K562 (cell line): Measurements from ENCODE around the gene HSPA5. TPM values are rescaled to one million over a fixed set of nuclear protein-coding genes. Genes with fewer than 3 reads are reported as not detected.

Experiments
- CHCHD3 ChIP-seq: fragments of 250-450 bp; sonication (Bioruptor Pico); IDR thresholded peaks from 2 replicates; pipeline ENCODE4 v2.1.2; 2022; ENCODE audit warnings: mild to moderate bottlenecking
- FOXK1 ChIP-seq: sonication (generic); formaldehyde crosslinking; IDR thresholded peaks from 2 replicates; pipeline ENCODE4 v1.8.0; 2022; ENCODE audit warnings: missing genetic modification reagents, mild to moderate bottlenecking, borderline replicate concordance
- GTF3C2 ChIP-seq: IDR thresholded peaks from 3 replicates; pipeline ENCODE4 v1.6.1; 2011; ENCODE audit warnings: borderline replicate concordance, mild to moderate bottlenecking, moderate library complexity; ENCODE audit not compliant: insufficient read length; ENCODE audit errors: extremely low read depth
- HES1 ChIP-seq: fragments of 450-650 bp; IDR thresholded peaks from 2 replicates; pipeline ENCODE4 v1.6.1; 2016; ENCODE audit warnings: low read depth, mild to moderate bottlenecking, moderate library complexity
- NR3C1 ChIP-seq: sonication (generic); formaldehyde crosslinking; IDR thresholded peaks from 2 replicates; pipeline ENCODE4 v1.8.1; 2022; ENCODE audit warnings: missing genetic modification reagents
- PHF20 ChIP-seq: fragments of 450-650 bp; IDR thresholded peaks from 2 replicates; pipeline ENCODE4 v1.6.1; 2018; ENCODE audit not compliant: partially characterized antibody
- PHF21A ChIP-seq: fragments of 450-650 bp; IDR thresholded peaks from 2 replicates; pipeline ENCODE4 v1.6.1; 2017; ENCODE audit warnings: low read depth, borderline replicate concordance
- RAD51 ChIP-seq: fragments of 450-650 bp; IDR thresholded peaks from 2 replicates; pipeline ENCODE4 v1.7.1; 2016; ENCODE audit warnings: low read depth, mild to moderate bottlenecking, borderline replicate concordance
- RBM39 ChIP-seq: fragments of 200-400 bp; formaldehyde crosslinking; optimal IDR thresholded peaks from 2 replicates; pipeline ENCODE3; 2018; ENCODE audit warnings: low read depth, low read length
- ZBTB40 ChIP-seq, 2 experiments: fragments of 450-650 bp in 1 of 2; sonication (generic) in 1 of 2; formaldehyde crosslinking in 1 of 2; IDR thresholded peaks; 2 replicates each; pipeline versions ENCODE4 v1.7.1 to v1.9.0; 2016 to 2022; ENCODE audit warnings: inconsistent platforms in 1 of 2, mild to moderate bottlenecking in 1 of 2, missing genetic modification reagents in 1 of 2
- ZKSCAN8 ChIP-seq: fragments of 200-800 bp; sonication (Bioruptor generic); IDR thresholded peaks from 2 replicates; pipeline ENCODE4 v1.6.1; 2016; ENCODE audit warnings: missing genetic modification characterization, missing compliant biosample characterization
- ZNF175 ChIP-seq: fragments of 200-800 bp; sonication (Bioruptor generic); IDR thresholded peaks from 2 replicates; pipeline ENCODE4 v1.6.1; 2016; ENCODE audit warnings: low read depth, mild to moderate bottlenecking, missing genetic modification characterization, missing compliant biosample characterization
- ZNF239 ChIP-seq: fragments of 250-450 bp; sonication (Bioruptor Pico); IDR thresholded peaks from 2 replicates; pipeline ENCODE4 v1.4.0; 2020; ENCODE audit warnings: mild to moderate bottlenecking
- ZNF384 ChIP-seq: IDR thresholded peaks from 2 replicates; pipeline ENCODE4 v1.6.1; 2012; ENCODE audit warnings: low read depth, low read length, improper control_type of control experiment
- ZNF551 ChIP-seq: fragments of 250-450 bp; sonication (Bioruptor Pico); IDR thresholded peaks from 2 replicates; pipeline ENCODE4 v1.5.0; 2021; ENCODE audit warnings: mild to moderate bottlenecking, moderate library complexity
- polyA plus RNA-seq, 8 experiments: library from polyadenylated mRNA; depleted of rRNA in 4 of 8; stranded (reverse) in 5 of 8; unstranded in 3 of 8; fragments of >200 nt; fragmentation: Nextera tagmentation in 2 of 8; fragmentation: Illumina TruSeq in 1 of 8; extraction: Ambion mirVana in 2 of 8; extraction: Trizol in 1 of 8; gene quantifications; 2 replicates each; pipeline versions ENCODE4 v1.2.1 to v1.2.3, GENCODE V29; 2011 to 2014; ENCODE audit warnings: inconsistent platforms in 1 of 8, missing spikeins in 1 of 8
- total RNA-seq, 7 experiments: library from RNA; depleted of rRNA in 6 of 7; stranded (reverse); fragments of >200 nt in 6 of 7; fragmentation: Illumina TruSeq in 2 of 7; extraction: Trizol in 2 of 7; gene quantifications; 2 replicates each; pipeline versions ENCODE4 v1.2.1 to v1.2.3, GENCODE V29; 2011 to 2021; ENCODE audit warnings: low replicate concordance in 1 of 7

Gene HSPA5
- total and polyA plus RNA-seq, 9 of the 15 experiments (the other 6 are each of a cell fraction or from before 2014, with no cell fraction given), result 48.0 to 265 (median 113) TPM

- TF ChIP-seq GTF3C2 (no peak), ZNF384 (no peak), FOXK1 (no peak), ZNF175 (CRISPR knock-in tag) (peak; percentile 94), PHF21A (no peak), NR3C1 (no peak), ZNF239 (no peak), RAD51 (no peak), PHF20 (no peak), ZKSCAN8 (CRISPR knock-in tag) (no peak; the same call in 1 of the 2 replicates), ZBTB40 (IDR thresholded peaks at IDR 0.05) (no peak), ZBTB40 (CRISPR knock-in tag; IDR thresholded peaks at IDR 0.05) (no peak), CHCHD3 (CRISPR knock-in tag) (no peak), RBM39 (no peak), ZNF551 (CRISPR knock-in tag) (no peak), HES1 (no peak)
Observed at GRCh38 chr9:125243792-125244260, 2.7 kb upstream of the HSPA5 start (continued).
